ENCODE results near the gene ANP32A. TPM values are rescaled to one million over a fixed set of nuclear protein-coding genes. Genes with fewer than 3 reads are reported as not detected.

Gene ANP32A
- polyA plus RNA-seq, 1 donor (not counting 4 experiments of a cell fraction or from before 2014, with no cell fraction given) = 93.6 TPM

DNA sequence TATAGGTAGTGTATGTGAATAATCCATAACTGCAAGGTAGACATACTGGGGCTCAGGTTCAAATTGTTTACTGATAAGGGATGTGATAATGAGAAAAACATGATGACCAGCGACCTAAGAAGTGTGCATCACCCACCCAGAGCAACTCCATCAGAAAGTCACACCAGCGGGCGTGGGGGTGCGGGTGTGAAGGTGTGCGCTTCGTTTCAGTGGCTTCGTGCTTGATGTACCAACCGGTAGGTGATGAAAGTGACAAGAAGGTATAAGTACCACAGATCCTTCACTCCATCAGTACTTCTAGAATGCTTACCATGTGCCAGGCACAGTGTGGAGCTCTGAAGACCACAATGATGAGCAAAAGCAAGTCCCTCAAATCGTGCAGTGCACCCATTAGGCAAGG lies 11.2 kb downstream of the ANP32A start:
- FAIRE-seq (no peak), DNase-seq (ENCODE audit: low read depth, low spot score) (no peak)
- dilution Hi-C loops (cut with MboI; ENCODE audit: extremely low pct_ligation_motif_present, low sequenced_read_pairs) = no loop called here
- no peak overlapping the region for H3K27ac ChIP-seq (ENCODE audit: control insufficient read depth, insufficient read depth, low read length)
- no peaks in the 10 kb centered on the region for H3K9me3 ChIP-seq (ENCODE audit: control insufficient read depth, low read depth, low read length)
- peaks cover 9% of the 10 kb centered on the region for H3K9me1 ChIP-seq (ENCODE audit: control insufficient read depth, extremely low read depth, insufficient read depth, low read length)
- no peaks in the 10 kb centered on the region for H3K27me3 ChIP-seq (ENCODE audit: control insufficient read depth, extremely low read depth, insufficient read depth, low read length)
- H4K20me1 ChIP-seq (ENCODE audit: control insufficient read depth, extremely low read depth, insufficient read depth, low read length) = no peaks in the 10 kb centered on the region
- no peak overlapping the region for H2AFZ ChIP-seq (ENCODE audit: control insufficient read depth, low read length)
- peaks cover 18% of the 10 kb centered on the region for H3K4me1 ChIP-seq (ENCODE audit: control insufficient read depth, extremely low read depth, insufficient read depth, low read length)
- H3K9ac ChIP-seq (ENCODE audit: control insufficient read depth, extremely low read depth, insufficient read depth, low read length) = no peak overlapping the region
- no peak overlapping the region for H3K4me2 ChIP-seq (ENCODE audit: control insufficient read depth, extremely low read depth, insufficient read depth, low read depth, low read length)
- peaks cover 3 to 9% of the 10 kb centered on the region in 2 experiments for H3K36me3 ChIP-seq (ENCODE audit: control insufficient read depth in 2 of 2, extremely low read depth in 1 of 2, insufficient read depth in 2 of 2, low read length in 2 of 2)
- H3K4me3 ChIP-seq (ENCODE audit: control insufficient read depth in 2 of 3, extremely low read depth in 1 of 3, insufficient read depth in 2 of 3, low read depth in 1 of 3, low read length in 3 of 3) = no peak overlapping the region
- TF ChIP-seq, protein P1, sequence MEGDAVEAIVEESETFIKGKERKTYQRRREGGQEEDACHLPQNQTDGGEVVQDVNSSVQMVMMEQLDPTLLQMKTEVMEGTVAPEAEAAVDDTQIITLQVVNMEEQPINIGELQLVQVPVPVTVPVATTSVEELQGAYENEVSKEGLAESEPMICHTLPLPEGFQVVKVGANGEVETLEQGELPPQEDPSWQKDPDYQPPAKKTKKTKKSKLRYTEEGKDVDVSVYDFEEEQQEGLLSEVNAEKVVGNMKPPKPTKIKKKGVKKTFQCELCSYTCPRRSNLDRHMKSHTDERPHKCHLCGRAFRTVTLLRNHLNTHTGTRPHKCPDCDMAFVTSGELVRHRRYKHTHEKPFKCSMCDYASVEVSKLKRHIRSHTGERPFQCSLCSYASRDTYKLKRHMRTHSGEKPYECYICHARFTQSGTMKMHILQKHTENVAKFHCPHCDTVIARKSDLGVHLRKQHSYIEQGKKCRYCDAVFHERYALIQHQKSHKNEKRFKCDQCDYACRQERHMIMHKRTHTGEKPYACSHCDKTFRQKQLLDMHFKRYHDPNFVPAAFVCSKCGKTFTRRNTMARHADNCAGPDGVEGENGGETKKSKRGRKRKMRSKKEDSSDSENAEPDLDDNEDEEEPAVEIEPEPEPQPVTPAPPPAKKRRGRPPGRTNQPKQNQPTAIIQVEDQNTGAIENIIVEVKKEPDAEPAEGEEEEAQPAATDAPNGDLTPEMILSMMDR (optimal IDR thresholded peaks at IDR 0.05 in 1 of 3, IDR thresholded peaks at IDR 0.05 in 1 of 3, conservative IDR thresholded peaks at IDR 0.05 in 1 of 3; ENCODE audit: extremely low read depth in 1 of 3, insufficient read depth in 2 of 3, low read length in 3 of 3) = no peak
- TF ChIP-seq EZH2 (IDR thresholded peaks at IDR 0.05; ENCODE audit: low read length) = no peak
- H3K79me2 ChIP-seq (ENCODE audit: control insufficient read depth, insufficient read depth, low read length) = peaks cover 98% of the 10 kb centered on the region

DNA sequence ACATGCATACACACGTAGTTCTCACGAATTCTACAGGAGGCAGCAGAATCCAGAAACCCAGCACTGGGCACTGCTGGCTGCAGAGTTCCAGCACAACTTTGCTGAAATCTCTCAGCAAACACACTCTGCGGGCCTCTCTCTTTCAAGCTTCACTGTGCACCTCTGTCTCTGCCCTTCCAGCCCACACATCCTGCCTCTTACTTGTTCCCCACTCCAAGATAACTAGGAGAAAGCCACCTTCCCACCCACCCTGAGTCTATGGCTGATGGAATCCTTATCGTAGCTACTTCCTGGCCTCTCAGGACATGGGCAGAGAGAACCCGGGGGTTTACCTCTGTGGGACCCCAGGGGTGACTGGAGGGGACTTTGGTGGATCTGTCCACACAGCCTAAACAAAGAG lies 11.9 kb downstream of the ANP32A start:
- no peak for DNase-seq (ENCODE audit: low read depth, low spot score)
- FAIRE-seq = no peak
- no peaks in the 10 kb centered on the region for H4K20me1 ChIP-seq (ENCODE audit: control insufficient read depth, extremely low read depth, insufficient read depth, low read length)
- no peak overlapping the region for H2AFZ ChIP-seq (ENCODE audit: control insufficient read depth, low read length)
- H3K27ac ChIP-seq (ENCODE audit: control insufficient read depth, insufficient read depth, low read length) = no peak overlapping the region
- no peak for TF ChIP-seq EZH2 (IDR thresholded peaks at IDR 0.05; ENCODE audit: low read length)
- TF ChIP-seq, protein P1 (optimal IDR thresholded peaks at IDR 0.05 in 1 of 3, IDR thresholded peaks at IDR 0.05 in 1 of 3, conservative IDR thresholded peaks at IDR 0.05 in 1 of 3; ENCODE audit: extremely low read depth in 1 of 3, insufficient read depth in 2 of 3, low read length in 3 of 3) = no peak
- peaks cover 98% of the 10 kb centered on the region for H3K79me2 ChIP-seq (ENCODE audit: control insufficient read depth, insufficient read depth, low read length)
- H3K4me3 ChIP-seq (ENCODE audit: control insufficient read depth in 2 of 3, extremely low read depth in 1 of 3, insufficient read depth in 2 of 3, low read depth in 1 of 3, low read length in 3 of 3) = no peak overlapping the region
- no peaks in the 10 kb centered on the region for H3K27me3 ChIP-seq (ENCODE audit: control insufficient read depth, extremely low read depth, insufficient read depth, low read length)
- peaks cover 7% of the 10 kb centered on the region for H3K9me1 ChIP-seq (ENCODE audit: control insufficient read depth, extremely low read depth, insufficient read depth, low read length)
- no peak overlapping the region for H3K9ac ChIP-seq (ENCODE audit: control insufficient read depth, extremely low read depth, insufficient read depth, low read length)
- H3K4me2 ChIP-seq (ENCODE audit: control insufficient read depth, extremely low read depth, insufficient read depth, low read depth, low read length) = no peak overlapping the region
- no peaks in the 10 kb centered on the region for H3K9me3 ChIP-seq (ENCODE audit: control insufficient read depth, low read depth, low read length)
- dilution Hi-C loops (cut with MboI; ENCODE audit: extremely low pct_ligation_motif_present, low sequenced_read_pairs) = no loop called here
- peaks cover 3 to 9% of the 10 kb centered on the region in 2 experiments for H3K36me3 ChIP-seq (ENCODE audit: control insufficient read depth in 2 of 2, extremely low read depth in 1 of 2, insufficient read depth in 2 of 2, low read length in 2 of 2)
- H3K4me1 ChIP-seq (ENCODE audit: control insufficient read depth, extremely low read depth, insufficient read depth, low read length) = peaks cover 18% of the 10 kb centered on the region
